Forelimb muscle (tissue), 1 donor: ENCODE results near the gene KCNB1. TPM values are rescaled to one million over a fixed set of nuclear protein-coding genes. Genes with fewer than 3 reads are reported as not detected.

ENCODE experiments used
- DNase-seq: peaks from one replicate; pipeline ENCODE4 v3.0.0-alpha.2; 2013; ENCODE audit warnings: low read depth
- polyA plus RNA-seq: library from polyadenylated mRNA; unstranded; fragments of 120-200 nt; gene quantifications from one replicate; pipeline ENCODE4 v1.2.1, GENCODE V29; 2013; ENCODE audit not compliant: insufficient read length

The KCNB1 gene
- polyA plus RNA-seq, 1 donor = 7.1 TPM

DNA sequence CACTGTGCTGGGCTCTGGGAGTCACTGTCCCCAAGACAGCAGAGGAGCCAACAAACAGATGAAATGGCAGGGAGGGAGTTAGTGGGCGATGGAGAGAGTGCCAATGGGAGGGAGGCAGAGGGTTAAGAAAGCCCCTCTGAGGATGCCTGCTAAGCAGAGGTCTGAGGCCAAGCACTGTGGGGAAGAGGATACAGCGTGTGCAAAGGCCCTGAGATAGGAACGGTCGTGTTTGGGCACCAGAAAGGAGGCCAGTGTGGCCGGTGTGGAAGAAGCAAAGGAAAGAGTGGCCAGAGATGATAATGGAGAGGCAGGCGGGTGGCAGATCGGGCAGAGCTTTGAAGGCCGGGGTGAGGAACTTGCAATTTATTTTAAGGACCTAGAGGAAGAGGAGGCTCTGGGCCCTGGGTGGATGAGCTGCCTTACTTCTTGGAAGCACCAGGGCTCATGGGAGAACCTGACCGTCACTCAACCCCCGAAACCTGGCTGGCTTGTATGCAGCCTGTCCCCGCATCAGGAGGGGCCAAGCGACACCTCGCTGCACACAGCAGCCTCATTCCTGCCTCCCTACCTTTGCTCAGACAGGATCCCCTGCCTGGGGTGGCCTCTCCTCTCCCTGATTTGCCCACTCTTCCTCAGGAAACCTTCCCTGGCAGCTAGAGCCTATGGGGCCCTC lies 73.0 kb downstream of the KCNB1 start:
- DNase-seq = no peak

DNA sequence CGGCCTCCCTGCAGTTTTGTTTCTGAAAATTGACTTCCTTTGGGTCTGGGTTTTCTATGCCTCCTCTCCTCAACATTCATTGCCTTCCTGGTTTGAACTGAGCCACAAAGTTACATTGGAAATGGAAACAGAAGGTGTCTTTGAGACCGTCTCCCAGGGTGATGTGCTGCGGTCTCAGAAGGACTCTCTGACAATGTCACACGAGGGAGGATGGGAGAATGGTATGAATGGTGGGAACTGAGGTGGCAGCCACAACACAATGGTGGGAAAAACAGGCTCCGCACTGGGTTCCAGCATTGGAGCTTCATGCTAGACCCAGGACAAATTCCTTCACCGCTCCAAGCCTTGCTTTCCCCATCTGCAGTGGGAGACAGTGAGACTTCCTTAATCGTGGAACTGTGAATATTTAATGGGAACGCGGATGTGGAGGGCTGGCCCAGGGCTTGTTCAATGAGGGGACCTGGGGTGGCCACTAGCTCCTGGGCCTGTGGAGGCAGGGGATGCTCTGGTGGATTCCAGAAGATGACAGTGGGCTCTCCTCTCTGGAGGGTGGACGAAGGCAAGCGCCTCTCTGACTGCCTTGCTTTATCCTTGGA lies 73.9 kb downstream of the KCNB1 start:
- no peak for DNase-seq

DNA sequence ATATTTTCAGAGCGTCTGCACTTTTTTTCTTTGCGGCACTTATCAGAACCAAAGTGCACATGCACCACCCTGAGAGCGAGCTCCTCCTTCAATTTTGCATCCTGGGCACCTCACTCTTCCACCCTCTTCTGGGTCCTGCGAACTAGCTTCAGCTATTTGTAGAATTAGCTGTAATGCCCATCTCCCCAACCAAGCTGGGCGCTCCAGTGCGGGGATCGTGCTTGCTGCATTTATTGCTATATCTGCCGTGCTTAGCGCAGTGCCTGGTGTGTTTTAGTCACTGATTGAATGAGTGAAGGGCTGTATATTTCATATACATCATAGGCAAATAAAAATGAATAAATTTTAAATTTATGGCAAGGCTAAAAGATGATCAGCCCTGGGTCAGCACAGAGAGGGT lies 75.8 kb downstream of the KCNB1 start:
- DNase-seq = no peak

DNA sequence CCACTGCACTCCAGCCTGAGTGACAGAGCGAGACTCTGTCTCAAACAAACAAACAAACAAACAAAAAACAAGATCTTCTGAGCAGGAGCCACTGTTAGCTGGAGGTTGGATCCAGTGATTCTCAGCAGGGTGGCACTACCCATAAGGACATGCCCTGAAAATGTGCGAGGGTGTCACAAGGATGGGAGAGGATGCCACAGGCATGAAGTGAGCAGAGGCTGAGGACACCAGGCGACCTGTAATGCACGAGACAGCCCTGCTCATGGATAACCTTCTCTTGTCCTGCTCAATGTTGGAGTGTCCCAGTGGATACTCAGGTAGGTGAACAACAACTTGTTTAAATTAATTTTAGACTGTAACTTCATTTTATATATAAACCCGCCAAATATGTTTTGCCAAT lies 76.8 kb downstream of the KCNB1 start:
- DNase-seq = no peak

DNA sequence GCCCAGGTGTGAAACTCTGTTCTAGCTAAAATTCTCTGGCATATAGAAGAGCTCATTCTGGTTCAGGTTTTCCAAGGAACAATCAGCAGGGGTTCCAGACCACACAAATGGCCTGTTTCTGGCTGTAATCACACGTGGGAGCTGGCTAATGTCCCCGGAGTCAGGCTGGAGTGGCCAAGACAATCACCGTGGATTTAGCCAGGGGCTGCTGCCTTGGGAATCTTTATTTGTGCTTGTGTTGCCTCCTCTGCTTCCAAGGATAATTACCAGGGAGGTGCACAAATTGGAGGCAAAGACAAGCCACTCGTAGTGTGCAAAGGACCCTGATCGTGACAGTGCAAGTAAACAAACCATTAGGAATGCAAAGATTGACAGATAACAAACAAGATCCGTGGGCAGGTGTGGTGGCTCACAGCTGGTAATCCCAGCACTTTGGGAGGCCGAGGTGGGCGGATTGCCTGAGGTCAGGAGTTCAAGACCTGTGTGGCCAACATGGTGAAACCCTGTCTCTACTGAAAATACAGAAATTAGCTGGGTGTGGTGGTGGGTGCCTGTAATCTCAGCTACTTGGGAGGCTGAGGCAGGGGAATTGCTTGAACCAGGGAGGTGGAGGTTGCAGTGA lies 77.3 kb downstream of the KCNB1 start:
- no peak for DNase-seq

DNA sequence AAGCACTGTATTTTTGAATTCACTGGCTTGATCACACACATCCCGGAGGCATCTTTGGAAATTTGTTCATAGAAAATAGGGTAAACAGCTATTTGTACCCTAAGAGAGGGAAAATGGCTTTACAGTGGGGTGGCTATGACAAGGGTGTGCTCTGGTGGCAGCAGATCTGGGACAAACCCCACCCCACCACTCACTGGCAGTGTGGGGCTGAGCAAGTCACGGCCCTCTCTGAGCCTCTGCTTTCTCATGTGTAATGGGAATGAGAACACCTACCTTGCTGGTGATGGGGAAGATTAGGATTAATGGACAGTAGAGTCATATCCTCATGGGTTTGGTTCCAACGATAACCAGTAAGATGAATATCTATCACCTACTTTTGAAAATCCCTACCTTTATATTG lies 78.0 kb downstream of the KCNB1 start:
- DNase-seq = no peak

DNA sequence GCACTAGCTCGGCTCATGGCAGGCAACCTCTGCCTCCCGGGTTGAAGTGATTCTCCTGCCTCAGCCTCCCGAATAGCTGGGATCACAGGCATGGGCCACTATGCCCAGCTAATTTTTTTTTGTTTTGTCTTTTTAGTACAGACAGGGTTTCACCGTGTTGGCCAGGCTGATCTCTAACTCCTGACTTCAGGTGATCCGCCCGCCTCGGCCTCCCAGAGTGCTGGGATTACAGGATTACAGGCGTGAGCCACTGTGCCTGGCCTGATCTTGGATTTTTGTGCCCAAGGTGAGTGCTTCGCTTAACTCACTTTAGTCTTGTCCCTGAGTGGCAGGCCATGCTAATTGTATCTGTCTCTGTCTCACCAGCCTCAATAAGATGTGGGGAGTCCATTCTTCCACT lies 78.6 kb downstream of the KCNB1 start:
- DNase-seq = no peak

DNA sequence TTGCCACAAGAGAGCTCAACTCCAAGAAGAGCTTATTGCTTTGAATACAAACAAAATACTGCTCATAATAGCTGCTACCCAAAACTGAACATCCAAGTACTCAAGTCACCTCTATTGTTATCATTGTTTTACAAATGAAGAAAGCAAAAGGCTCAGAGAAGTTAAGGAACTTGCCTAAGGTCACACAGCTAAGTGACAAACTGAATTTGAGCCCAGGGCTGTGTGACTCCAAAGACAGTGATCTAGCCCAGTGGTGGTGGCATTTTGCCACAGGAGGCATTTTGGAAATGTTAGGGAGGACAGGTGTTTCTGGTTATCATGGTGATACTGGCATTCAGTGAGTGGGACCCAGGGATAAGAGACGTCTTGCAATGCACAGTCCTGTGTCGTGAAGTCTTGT lies 79.5 kb downstream of the KCNB1 start:
- no peak for DNase-seq

DNA sequence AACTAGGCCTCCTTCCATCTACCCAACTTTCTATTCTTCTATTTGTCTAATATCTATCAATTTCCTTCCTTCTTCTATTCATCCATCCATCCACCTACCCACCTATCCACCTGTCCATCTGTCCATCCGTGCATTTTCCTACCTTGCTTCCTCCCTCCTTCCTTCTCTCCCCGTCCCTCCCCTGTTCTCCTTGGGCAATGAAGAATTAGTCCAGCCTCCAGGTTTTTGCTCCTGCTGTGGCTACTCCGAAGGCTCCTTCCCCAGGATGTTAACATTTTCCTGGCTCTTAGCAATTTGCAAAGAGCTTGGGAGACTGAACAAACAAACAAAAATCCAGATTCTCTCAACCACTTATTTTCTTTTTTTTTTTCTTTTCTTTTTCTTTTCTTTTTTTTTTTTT lies 81.6 kb downstream of the KCNB1 start:
- peak; percentile 59 for DNase-seq

DNA sequence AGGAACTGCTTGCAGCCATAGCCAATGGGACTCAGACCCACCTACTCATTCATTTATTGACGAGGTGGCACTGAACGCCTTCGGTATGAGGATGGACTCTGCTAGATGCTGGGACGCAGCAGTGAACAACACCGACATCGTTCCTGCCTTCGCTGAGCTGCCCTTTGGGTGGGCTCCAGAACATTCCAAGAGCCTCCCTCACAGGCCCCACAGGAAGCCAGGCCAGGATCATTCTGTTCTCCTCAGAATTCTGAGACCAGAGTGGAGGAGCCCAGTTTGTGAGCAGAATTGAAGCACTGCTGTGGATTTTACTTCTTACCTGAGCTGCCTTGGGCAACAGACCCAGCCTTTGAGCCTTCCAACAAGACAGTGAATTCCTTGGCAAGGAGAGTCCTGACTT lies 82.1 kb downstream of the KCNB1 start:
- DNase-seq = no peak

DNA sequence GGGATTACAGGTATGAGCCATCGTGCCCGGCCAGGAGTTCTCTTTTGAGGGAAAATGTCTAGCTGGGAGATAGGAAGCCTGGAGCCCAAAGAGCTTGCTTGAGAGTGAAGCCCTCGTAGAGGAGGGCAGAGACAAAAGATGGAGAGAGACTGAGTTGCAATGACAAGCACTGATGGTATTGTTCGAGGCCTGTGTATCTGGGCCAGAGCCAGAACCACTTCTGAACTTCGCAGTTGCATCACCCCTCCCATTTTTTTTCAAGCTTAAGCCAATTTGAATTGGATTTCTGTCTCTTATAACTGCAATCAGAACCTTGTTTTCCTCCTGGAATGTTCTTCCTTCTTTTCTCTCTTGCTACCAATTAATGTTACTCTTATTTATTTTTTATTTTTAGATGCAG lies 83.1 kb downstream of the KCNB1 start:
- no peak for DNase-seq

DNA sequence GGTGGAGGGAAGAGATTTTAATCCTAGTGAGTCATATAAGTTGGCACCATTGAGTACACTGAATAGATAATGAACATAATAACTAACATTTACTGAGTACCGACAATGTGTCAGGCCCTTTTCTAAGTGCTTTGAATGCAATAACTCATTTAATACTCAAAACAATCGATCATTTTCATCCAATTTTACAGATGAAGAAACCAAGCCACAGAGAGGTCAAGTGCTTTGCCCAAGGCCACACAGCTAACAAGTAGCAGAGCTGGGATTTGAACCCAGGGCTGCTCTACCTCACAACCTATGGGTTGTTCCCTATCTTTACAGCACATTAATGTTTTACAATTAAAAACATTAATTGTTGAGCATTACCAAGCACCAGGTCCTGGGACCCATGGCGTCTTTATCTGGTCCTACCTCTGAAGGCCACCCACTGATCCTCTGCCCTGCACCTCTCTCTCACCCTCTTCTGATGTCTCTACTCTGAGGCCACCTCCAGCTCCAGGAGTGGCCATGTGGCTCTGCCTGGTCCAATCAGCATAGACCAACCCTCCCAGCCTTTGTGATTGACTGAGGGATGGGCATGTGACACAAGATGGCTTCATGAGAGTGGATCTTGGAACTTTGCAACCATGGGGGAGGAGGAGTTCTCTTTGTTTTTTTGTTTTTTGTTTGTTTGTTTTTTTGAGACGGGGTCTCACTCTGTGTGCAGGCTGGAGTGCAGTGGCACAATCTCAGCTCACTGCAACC lies 83.9 kb downstream of the KCNB1 start:
- no peak for DNase-seq

DNA sequence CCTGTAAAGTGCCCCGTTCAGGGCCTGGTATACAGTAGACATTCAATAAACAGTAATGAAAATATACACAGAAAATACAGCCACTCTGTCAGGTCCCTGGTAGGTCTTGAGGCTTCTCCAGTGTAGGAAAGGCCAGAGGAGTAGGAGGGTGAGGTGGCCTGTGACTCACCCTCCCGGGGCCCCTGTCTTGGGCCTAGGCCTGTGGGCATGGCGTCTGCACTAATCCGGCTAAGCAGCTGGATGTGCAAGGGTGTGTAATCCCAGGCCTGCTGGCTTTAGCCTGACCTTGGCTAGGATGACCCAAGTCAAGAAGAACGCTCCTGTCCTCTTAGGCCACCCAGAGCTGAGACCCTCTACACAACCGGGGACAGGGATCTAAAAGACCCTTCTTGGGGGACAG lies 84.9 kb downstream of the KCNB1 start:
- no peak for DNase-seq

DNA sequence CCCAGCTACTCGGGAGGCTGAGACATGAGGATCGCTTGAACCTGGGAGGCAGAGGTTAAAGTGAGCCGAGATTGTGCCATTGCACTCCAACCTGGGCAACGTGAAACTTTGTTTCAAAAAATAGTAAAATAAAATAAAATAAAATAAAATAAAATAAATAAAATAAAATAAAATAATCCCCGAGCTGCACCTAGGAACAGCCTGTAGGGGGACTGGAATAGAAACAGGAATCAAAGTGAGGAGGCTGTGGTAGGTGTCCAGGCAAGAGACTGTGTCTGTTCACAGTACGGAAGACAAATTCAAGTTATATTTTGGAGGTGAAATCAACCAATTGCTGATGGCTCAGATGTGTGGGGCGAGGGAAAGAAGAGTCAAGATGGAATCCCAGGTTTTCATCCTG lies 86.2 kb downstream of the KCNB1 start:
- no peak for DNase-seq

DNA sequence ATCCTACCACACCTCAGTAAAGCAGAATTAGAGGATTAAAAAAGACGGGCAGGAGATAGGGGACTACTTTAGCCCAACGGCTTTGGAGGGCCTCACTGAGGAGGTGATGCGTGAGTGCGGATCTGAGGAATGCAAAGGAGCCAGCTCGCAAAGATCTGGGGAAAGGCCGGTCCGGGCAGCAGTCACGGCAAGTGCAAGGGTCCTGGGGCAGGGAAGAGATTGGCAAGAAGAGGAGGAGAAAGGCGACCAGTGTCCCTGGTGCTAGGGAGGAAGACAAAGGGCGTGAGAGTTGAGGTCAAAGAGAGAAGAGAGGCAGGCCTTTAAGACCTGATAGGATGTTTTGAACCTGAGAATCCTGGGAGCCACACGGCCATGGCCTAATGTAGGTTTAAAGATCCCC lies 86.8 kb downstream of the KCNB1 start:
- no peak for DNase-seq

DNA sequence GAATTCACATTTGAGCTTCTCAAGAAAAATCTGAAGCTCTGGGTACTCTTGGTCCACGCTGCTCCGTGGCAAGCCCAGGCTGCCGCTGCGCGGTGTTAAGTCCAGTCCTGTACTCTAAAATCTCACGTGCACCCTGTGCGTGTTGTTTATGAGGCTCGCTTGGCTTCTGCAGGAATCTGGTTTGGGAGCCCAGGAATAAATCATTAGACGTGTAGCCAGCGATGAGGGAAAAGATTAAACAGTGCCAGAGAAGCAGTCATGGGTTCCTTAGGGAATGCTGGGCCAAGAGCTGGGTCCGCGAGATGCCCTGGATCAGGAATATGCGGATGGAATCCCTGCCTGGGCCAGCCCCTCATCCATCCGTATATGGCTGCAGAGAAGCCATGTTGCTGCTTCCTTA lies 87.3 kb downstream of the KCNB1 start:
- DNase-seq = no peak

DNA sequence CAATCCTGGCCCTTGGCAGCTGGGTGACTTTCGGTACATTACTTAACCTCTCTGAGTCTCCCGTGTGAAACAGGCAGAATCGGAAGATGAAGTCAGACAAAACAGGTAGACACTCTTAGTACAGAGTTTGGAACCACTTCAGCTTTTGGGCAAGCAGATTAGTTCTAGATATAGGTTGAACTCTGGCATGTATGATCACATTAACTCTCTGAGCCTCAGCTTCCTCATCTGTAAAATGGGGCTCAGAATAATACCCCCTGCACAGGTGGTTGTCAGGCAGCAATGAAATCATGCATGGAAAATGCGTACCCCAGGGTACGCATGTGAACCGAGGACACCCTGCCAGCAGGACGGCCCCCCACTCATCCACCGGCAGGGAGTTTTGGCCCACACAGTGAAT lies 87.7 kb downstream of the KCNB1 start:
- no peak for DNase-seq

DNA sequence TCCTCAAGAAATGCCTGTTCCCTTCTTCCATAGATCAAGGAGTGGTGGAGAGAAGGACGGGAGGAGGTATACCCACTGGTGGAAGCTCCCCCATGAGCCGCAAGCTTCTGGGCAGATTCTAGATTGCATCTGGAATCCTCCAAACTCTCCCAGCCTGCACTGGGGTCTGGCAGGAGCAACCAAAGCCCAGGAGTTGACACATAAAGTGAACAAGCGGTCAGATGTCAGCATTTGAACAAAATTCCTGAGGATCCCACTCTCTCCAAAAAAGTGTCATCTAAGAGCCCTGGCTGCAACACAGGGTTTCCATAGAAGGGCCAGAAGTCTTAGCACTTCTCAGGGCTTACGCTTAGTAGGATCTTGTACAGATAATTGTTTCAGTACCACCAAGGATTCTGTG lies 88.2 kb downstream of the KCNB1 start:
- DNase-seq = no peak

DNA sequence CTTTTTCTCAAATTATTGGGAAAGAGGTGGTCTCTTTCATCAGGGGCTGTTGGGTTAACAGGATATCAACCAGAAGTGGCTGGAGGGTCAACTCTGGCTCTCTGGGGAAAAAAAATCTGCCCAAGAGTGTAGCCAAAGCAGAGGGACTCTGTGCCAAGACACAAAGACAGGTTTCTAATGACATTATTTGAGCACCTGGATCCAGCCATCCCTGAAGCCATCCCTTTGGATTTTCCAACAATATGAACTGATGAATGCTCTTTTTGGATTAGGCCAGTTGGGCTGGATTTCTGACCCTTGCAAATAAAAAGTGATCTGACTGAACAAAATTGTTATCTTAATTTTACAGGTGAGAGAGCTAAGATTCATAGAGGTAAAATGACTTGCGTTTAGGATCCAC lies 88.7 kb downstream of the KCNB1 start:
- DNase-seq = no peak

DNA sequence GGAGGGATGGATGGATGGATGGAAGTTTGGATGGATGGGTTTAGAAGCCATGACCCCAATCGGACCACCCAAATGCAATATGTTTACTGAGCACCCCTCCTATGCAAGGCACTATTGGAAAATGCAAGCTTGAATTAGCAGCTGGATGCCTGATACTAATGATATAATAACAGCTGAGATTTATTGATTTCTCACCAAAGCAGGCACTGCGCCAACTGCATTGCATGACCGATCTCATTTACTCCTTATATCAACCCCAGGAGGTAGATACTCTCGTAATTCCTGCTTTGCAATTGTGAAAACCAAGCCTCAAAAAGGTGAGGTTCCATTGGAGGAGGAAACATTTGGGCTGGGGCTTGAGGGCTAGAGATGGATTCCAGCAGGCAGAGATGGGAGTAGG lies 89.7 kb downstream of the KCNB1 start:
- no peak for DNase-seq

DNA sequence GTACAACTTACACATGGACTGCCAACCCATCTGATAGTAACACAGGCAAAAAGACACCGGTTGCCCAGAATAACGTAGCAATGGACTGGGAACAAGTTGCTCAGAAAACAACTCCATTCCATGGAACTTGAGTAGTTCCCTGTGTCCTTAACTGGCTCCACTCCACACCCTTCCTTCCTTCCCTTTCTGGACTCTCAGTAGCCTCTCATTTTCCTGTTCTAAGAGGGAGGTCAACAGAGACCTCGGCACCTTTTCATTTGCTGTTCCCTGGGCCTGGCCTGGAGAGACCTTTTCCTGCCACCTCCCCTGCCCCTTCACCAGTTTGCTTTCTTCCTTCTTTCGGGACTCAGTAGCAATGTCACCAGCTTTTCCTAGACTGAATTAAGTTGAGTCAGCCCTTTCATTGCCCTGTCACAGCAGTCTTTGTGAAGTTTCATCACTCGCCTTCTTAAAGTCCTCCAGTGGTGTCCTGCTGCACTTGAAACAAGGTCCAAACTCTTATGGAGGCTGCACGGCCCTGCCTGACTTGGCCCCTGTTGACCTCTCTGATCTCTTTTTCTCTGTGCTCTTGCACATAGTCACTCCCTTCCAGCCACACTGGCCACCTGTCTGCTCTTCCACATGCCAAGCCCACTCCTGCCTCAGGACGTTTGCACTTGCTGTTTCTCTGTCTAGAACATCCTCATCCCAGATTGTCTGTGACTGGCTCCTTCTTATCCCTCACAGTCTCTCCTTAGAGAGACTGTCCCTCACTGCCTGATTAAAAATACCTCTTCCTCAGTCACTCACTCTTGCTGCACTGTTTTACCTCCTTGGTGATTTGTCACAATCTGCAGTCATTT lies 90.8 kb downstream of the KCNB1 start:
- DNase-seq = no peak

DNA sequence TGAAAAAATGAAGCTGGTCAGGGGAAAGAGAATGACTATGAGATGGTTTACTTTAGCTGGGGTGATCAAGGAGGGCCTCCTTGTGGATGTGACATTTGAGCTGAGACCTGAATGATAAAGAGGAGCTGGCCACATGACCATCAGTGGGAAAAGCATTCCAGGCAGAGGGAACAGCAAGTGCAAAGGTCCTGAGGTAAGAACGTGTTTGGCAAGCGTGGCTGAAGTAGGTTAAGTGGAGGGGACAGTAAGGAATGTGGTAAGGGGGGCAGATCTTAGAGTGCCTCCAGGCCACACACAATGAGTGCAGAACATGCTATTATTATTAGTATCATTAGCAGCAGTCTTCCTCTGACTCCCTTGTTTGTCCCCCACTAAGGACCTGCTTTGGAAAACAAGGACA lies 92.6 kb downstream of the KCNB1 start:
- DNase-seq = no peak
